ENCODE data around the gene IMP4. TPM values are rescaled to one million over a fixed set of nuclear protein-coding genes. Genes with fewer than 3 reads are reported as not detected.

IMP4 gene, protein sequence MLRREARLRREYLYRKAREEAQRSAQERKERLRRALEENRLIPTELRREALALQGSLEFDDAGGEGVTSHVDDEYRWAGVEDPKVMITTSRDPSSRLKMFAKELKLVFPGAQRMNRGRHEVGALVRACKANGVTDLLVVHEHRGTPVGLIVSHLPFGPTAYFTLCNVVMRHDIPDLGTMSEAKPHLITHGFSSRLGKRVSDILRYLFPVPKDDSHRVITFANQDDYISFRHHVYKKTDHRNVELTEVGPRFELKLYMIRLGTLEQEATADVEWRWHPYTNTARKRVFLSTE
- total RNA-seq (2022; extraction: Qiagen RNA extraction) = 143 to 180 TPM (median 159 TPM) in 5 replicates

DNA sequence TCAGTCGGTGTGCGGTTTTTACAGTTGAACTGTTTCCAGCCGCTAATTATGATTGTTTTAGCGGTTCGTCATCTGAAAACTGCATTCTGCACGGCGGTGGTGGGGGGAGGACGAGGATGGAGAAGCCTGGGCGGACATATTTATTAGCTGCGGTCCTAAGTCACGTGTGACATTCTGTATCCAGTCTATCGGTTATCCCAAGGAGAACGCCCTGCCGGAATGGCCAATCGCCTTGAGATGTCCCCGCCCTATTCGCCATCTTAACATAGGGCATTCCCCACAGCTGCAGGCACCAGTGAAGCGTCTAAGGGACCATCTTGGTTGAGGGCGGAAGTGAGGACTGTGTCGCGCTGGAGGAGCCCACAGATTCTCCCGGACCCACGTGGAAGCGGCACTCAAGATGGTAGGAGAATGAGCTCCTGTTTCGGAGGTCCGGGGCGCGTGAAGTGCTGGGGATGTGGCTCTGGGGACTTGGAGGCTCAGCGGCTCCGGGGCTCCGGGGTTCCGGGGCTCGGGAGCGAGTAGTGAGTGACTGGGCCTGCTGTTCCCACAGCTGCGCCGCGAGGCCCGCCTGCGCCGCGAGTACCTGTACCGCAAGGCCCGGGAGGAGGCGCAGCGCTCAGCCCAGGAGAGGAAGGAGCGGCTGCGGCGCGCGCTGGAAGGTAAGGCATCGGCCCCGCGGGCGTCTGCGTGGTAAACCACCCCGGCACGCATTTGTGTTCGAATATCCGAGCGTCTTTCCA is at the start of gene IMP4:
IMP4 (plus strand) TSS at position 365 of the 743 bp plus-strand sequence; CDS start at position 401, 36 bp downstream.

DNA sequence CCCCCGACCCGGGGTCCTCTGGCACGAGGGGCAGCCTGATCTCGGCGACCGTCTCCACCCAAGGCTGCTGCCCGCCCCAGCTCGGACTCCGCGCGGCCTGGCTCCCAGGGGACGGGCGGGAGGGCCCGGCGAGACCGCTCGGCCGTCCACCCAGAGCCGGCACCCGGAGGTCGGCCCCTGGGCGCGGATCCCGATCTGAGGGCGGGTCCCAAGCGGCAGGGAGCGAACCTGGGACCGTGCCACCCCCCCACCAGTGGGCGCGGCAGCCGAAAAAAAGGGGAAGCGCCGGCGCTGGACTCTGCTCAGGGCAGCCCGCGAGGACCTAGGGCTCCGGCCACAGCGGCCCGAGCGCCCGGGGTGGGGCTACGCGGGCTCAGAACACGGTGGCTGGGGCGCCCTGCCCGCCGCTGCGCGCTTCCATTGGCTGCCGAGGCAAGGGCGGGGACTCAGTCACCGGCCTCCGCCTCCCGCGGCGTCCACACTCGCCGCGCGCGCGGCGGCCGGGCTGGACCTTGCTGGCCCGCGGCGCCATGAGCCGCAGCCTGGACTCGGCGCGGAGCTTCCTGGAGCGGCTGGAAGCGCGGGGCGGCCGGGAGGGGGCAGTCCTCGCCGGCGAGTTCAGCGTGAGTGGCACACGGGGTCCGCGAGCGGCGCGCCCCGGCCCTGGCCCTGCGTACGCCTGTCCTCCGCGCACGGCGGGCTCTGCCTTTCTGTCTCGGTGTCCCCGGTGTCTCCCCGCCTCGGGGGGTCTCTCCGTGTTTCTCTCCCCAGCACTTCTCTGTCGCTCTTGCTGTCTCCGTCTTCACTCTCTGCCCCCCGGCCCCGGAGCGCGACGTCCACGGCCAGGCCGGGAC is 13.1 kb downstream of the IMP4 start, which contains the start of gene PTPN18:
PTPN18 (plus strand) TSS at position 479 of the 854 bp plus-strand sequence; CDS start at position 531, 52 bp downstream.

Other genes starting within 250 kb of the IMP4 start
- not detected in 5 replicates for gene POTEF, start 213.7 kb upstream of the IMP4 start, total RNA-seq (2022; extraction: Qiagen RNA extraction)
- 5.7 to 7.3 TPM (median 6.1 TPM) in 5 replicates for gene CCDC74B, start 197.8 kb upstream of the IMP4 start, total RNA-seq (2022; extraction: Qiagen RNA extraction)
- 64.7 to 81.5 TPM (median 79.4 TPM) in 5 replicates for gene SMPD4, start 161.3 kb upstream of the IMP4 start, total RNA-seq (2022; extraction: Qiagen RNA extraction)
- 245 to 472 TPM (median 439 TPM) in 5 replicates for gene MZT2B, start 160.6 kb upstream of the IMP4 start, total RNA-seq (2022; extraction: Qiagen RNA extraction)
- 2.4 to 3.8 TPM (median 3.3 TPM) in 5 replicates for gene TUBA3E, start 144.5 kb upstream of the IMP4 start, total RNA-seq (2022; extraction: Qiagen RNA extraction)
- gene PTPN18, start 13.2 kb downstream of the IMP4 start, total RNA-seq (2022; extraction: Qiagen RNA extraction) = 26.2 to 31.3 TPM (median 29.4 TPM) in 5 replicates
- not detected in 5 replicates for gene POTEI, start 166.4 kb downstream of the IMP4 start, total RNA-seq (2022; extraction: Qiagen RNA extraction)
- gene CFC1B, start 178.3 kb downstream of the IMP4 start, total RNA-seq (2022; extraction: Qiagen RNA extraction) = not detected in 5 replicates